ENCODE results near the gene CD40.

Gene CD40

GRCh38 chr20:46174469-46175126 is 56.5 kb downstream of the CD40 start:
- Histone ChIP-seq H2AFZ (ENCODE audit: low read depth, low read length) (no peak overlapping the region), H3K4me3 (ENCODE audit: low read depth in 1 of 2, low read length in 2 of 2) (no peak overlapping the region), H4K20me1 (ENCODE audit: insufficient read depth, low read length) (peaks cover 9% of the 10 kb centered on the region), H3K27me3 (ENCODE audit: insufficient read depth, low read length, poor library complexity) (peaks cover 6% of the 10 kb centered on the region), H3K9me3 (ENCODE audit: insufficient read depth, low read length, severe bottlenecking) (no peaks in the 10 kb centered on the region), H3K79me2 (ENCODE audit: insufficient read depth, low read length) (no peaks in the 10 kb centered on the region), H3K27ac (ENCODE audit: low read length) (no peak overlapping the region), H3K36me3 (ENCODE audit: insufficient read depth, low read length) (no peaks in the 10 kb centered on the region), H3K4me2 (ENCODE audit: insufficient read depth, low read length) (no peak overlapping the region), H3K9ac (ENCODE audit: low read depth, low read length) (no peak overlapping the region), H3K4me1 (ENCODE audit: insufficient read depth, low read length) (no peaks in the 10 kb centered on the region)
- ATAC-seq (ENCODE audit: insufficient read depth, low read depth) = no peak
- no peak for DNase-seq
- no peak for TF ChIP-seq CTCF (IDR thresholded peaks at IDR 0.05; ENCODE audit: borderline replicate concordance, extremely low read depth, low read length, poor library complexity, severe bottlenecking)
- no peak for TF ChIP-seq EZH2 (IDR thresholded peaks at IDR 0.05; ENCODE audit: borderline replicate concordance, low read depth, low read length, severe bottlenecking)

DNA sequence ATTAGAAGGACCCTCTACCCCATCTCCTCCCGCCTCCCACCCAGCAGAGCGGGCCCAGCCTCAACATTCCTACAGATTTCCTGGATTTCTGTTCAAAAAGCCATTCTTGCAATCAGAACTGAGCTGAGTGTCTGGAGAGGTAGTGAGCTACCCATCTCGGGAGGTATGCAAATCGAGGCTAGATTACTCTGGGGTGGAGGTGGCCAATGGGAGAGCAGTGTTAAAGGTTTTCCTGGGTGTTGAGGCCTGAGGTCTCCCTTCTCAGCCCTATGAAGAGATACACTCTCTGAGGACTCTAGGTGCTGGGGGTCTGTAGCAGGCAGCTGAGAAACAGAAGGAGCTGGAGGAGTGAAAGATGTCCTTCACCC is 57.0 kb downstream of the CD40 start:
- DNase-seq = no peak
- Histone ChIP-seq H3K36me3 (ENCODE audit: insufficient read depth, low read length) (no peaks in the 10 kb centered on the region), H4K20me1 (ENCODE audit: insufficient read depth, low read length) (peaks cover 7% of the 10 kb centered on the region), H3K9ac (ENCODE audit: low read depth, low read length) (no peak overlapping the region), H3K4me3 (ENCODE audit: low read depth in 1 of 2, low read length in 2 of 2) (no peak overlapping the region), H3K9me3 (ENCODE audit: insufficient read depth, low read length, severe bottlenecking) (no peaks in the 10 kb centered on the region), H3K79me2 (ENCODE audit: insufficient read depth, low read length) (no peaks in the 10 kb centered on the region), H3K27me3 (ENCODE audit: insufficient read depth, low read length, poor library complexity) (peaks cover 9% of the 10 kb centered on the region), H3K27ac (ENCODE audit: low read length) (no peak overlapping the region), H2AFZ (ENCODE audit: low read depth, low read length) (no peak overlapping the region), H3K4me2 (ENCODE audit: insufficient read depth, low read length) (no peak overlapping the region), H3K4me1 (ENCODE audit: insufficient read depth, low read length) (no peaks in the 10 kb centered on the region)
- no peak for TF ChIP-seq CTCF (IDR thresholded peaks at IDR 0.05; ENCODE audit: borderline replicate concordance, extremely low read depth, low read length, poor library complexity, severe bottlenecking)
- TF ChIP-seq EZH2 (IDR thresholded peaks at IDR 0.05; ENCODE audit: borderline replicate concordance, low read depth, low read length, severe bottlenecking) = no peak
- no peak for ATAC-seq (ENCODE audit: insufficient read depth, low read depth)

- Histone ChIP-seq H3K4me1 (ENCODE audit: insufficient read depth, low read length) (no peaks in the 10 kb centered on the region), H3K79me2 (ENCODE audit: insufficient read depth, low read length) (no peaks in the 10 kb centered on the region), H3K27me3 (ENCODE audit: insufficient read depth, low read length, poor library complexity) (peaks cover 12% of the 10 kb centered on the region), H3K9me3 (ENCODE audit: insufficient read depth, low read length, severe bottlenecking) (no peaks in the 10 kb centered on the region), H3K36me3 (ENCODE audit: insufficient read depth, low read length) (no peaks in the 10 kb centered on the region), H3K9ac (ENCODE audit: low read depth, low read length) (no peak overlapping the region), H2AFZ (ENCODE audit: low read depth, low read length) (no peak overlapping the region), H3K4me2 (ENCODE audit: insufficient read depth, low read length) (no peak overlapping the region), H3K4me3 (ENCODE audit: low read depth in 1 of 2, low read length in 2 of 2) (no peak overlapping the region), H3K27ac (ENCODE audit: low read length) (no peak overlapping the region), H4K20me1 (ENCODE audit: insufficient read depth, low read length) (peaks cover 7% of the 10 kb centered on the region)
- ATAC-seq (ENCODE audit: insufficient read depth, low read depth) (no peak), DNase-seq (no peak)
- no peak for TF ChIP-seq EZH2 (IDR thresholded peaks at IDR 0.05; ENCODE audit: borderline replicate concordance, low read depth, low read length, severe bottlenecking)
- no peak for TF ChIP-seq CTCF (IDR thresholded peaks at IDR 0.05; ENCODE audit: borderline replicate concordance, extremely low read depth, low read length, poor library complexity, severe bottlenecking)
Observed at GRCh38 chr20:46176739-46177378, 58.7 kb downstream of the CD40 start.
